Measurements from ENCODE around the gene TYMS. TPM values are rescaled to one million over a fixed set of nuclear protein-coding genes. Genes with fewer than 3 reads are reported as not detected.
"Not testable (repeated sequence)": the region's sequence is repeated elsewhere in the genome, so short reads cannot be mapped to it uniquely, and the experiment has no call there.

TYMS gene
- total RNA-seq, 1 donor from 2014 or later = 1.8 TPM

GRCh38 chr18:673317-673716 is 15.9 kb downstream of the TYMS start:
- DNase-seq (ENCODE audit: low spot score) (no peak), ATAC-seq (no peak)
- intact Hi-C loops (cut with DNase I) = no loop called here

- DNase-seq (ENCODE audit: low spot score) (no peak), ATAC-seq (no peak)
- intact Hi-C loops (cut with DNase I) = no loop called here
Measured at GRCh38 chr18:673769-674168, 16.3 kb downstream of the TYMS start.

GRCh38 chr18:675307-675706 is 17.9 kb downstream of the TYMS start:
- DNase-seq (ENCODE audit: low spot score) (no peak), ATAC-seq (no peak)
- intact Hi-C loops (cut with DNase I) = no loop called here

DNA sequence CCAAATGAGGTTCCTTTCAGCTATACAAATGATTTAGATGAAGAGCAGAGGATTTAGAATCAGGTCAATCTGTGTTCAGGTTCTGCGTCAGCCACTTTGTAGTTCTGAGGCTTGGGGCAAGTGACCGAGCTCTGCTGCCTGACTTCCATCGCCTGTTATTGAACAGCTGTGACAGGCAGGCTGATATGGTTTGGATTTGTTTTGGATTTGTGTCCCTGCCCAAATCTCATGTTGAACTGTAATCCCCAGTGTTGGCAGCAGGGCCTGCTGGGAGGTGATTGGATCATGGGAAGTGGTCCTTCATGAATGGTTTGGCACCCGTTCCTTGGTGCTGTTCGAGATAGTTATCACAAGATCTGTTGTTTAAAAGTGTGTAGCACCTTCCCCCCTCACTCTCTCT is 18.6 kb downstream of the TYMS start:
- intact Hi-C loops (cut with DNase I) = no loop called here
- DNase-seq (ENCODE audit: low spot score) (no peak), ATAC-seq (no peak)

DNA sequence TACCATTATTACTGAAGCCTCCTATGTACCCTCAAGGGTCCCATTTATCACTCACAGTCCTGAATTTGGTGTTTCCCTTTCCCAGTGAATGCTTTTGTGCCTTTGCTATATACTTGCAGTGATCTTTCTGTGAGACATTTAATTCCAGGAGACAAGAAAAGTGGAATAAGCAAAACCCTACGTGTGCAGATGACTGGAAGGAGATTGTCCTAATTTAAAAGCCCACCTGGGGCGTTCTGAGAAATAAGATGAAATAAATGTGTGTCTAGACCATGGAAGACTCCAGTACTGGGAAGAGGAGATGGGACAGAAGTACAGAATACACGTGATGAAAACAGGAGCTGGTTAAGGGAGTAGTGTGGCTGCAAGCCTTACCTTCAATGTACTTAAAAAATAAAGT is 19.3 kb downstream of the TYMS start:
- ATAC-seq (no peak), DNase-seq (ENCODE audit: low spot score) (no peak)
- intact Hi-C loops (cut with DNase I) = no loop called here

- intact Hi-C loops (cut with DNase I) = no loop called here
- no peak for DNase-seq (ENCODE audit: low spot score)
- ATAC-seq = no peak
Measured at GRCh38 chr18:677145-677544, 19.7 kb downstream of the TYMS start.

- intact Hi-C loops (cut with DNase I) = no loop called here
- ATAC-seq = no peak
- peak; percentile 21 for DNase-seq (ENCODE audit: low spot score)
Measured at GRCh38 chr18:677951-678381, 20.5 kb downstream of the TYMS start.

DNA sequence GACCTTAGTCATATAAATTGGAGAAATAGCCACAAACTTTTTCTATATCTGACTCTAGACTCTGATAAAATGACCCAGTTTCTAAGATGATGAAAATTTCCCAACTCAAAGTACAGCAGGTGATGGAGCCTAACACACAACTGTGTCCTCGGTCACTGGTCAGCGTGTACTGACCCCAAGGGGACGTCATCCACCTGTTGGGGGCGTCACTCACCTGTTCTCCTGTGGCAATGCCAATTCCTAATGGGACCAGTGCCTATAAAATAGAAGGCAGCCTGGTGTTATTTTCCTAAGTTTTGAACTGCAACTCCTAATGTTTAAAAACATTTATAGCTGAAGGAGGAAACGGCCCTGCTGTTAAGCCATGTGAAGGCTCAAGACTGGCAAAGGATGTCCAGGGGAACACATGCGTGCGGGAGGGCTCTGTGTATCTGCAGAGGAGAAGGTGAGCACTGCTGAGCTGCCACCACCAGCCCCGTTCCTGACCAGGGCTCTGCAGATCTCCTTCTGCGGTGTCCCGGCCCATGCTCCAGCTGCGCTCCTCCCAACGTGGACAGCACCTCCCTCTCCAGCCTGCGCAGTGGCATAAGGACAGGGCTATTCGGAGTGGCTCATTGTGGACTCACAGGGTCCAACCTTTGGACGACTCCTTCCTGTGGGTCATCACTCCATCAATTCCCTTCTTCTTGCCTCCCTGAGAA is 21.2 kb downstream of the TYMS start:
- peak; percentile 30 for DNase-seq (ENCODE audit: low spot score)
- no peak for ATAC-seq
- intact Hi-C loops (cut with DNase I) = no loop called here

- DNase-seq (ENCODE audit: low spot score) (no peak), ATAC-seq (no peak)
- intact Hi-C loops (cut with DNase I) = no loop called here
Measured at GRCh38 chr18:679516-679915, 22.1 kb downstream of the TYMS start.

DNA sequence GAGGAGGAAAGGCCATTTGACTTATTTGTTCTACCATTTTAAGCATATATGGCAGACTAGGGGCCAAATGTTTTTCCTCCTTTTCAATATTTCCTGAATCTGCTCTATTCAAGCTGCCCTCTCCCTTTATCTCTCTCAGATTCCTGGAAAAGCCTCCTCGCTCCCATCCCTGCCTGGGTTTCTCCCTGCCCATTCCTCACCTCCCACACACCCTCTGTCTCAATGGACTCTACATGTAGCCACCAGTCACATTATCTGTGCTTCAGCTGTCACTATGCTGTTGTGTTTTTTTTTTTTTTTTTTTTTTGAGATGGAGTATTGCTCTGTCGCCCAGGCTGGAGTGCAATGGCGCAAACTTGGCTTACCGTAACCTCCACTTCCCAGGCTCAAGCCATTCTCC is 22.9 kb downstream of the TYMS start:
- no peak for ATAC-seq
- intact Hi-C loops (cut with DNase I) = no loop called here

GRCh38 chr18:681985-682384 is 24.5 kb downstream of the TYMS start:
- DNase-seq (ENCODE audit: low spot score) (no peak), ATAC-seq (no peak)
- intact Hi-C loops (cut with DNase I) = no loop called here

More for the DNA sequence above, 22.9 kb downstream of the TYMS start:
- DNase-seq (ENCODE audit: low spot score) = no peak

GRCh38 chr18:682416-682815 is 25.0 kb downstream of the TYMS start:
- ATAC-seq; intact Hi-C loops (cut with DNase I); DNase-seq (ENCODE audit: low spot score): not testable (repeated sequence)

DNA sequence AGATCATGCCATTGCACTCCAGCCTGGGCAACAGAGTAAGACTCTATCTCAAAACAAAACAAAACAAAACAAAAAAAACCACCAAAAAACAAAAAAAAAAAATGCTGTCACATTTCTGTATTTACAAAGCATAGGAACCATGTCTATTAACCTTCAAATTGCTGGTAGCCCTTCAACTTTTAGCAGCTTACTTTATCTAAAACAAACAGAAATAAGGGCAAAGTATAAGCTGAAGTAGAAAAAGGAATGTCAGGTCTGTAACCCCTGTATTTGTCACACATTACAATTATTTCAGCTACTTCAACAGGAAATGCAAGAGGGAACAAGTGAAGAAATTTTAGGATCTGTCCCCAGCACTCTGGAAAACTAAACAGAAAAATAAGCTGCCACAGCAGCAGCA is 25.4 kb downstream of the TYMS start:
- DNase-seq (ENCODE audit: low spot score) = no peak
- intact Hi-C loops (cut with DNase I) = no loop called here
- no peak for ATAC-seq

DNA sequence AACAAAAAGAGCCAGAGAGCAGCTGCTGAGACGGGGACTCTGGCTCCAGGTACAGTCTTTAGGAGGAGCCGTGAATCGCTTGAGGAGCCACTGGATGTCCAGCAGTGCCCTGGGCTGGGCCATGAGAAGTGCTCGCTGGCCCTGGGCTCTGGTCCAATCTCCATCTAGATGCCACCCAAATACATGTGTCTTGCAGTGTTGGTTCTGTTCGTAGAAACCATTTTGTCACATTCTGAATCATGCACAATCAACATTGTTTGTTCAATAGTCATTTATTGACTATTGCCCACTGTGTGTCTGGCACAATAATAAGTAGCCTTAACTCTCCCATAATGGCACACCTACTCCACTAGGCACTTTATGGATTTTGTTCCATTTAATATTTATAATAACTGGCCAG is 26.1 kb downstream of the TYMS start:
- intact Hi-C loops (cut with DNase I) = no loop called here
- no peak for ATAC-seq

DNA sequence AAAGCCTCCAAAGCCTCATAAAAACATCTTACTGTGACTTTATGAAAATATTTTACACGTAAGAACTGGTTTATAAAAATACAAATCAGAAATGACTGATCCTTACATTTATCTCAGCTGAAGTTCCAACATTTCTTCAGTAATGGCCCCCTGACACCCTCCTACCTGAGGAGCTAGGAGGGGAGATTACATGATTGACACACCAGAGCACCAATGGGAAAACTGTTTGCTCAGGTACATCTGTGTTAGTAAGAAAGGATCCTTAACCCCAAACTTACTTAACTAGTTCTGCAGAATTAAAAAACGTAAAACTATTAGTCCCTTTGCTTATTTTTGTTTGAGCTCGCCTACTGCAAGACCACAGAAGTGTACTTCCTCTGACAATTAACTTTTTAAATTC is 28.0 kb downstream of the TYMS start:
- ATAC-seq (no peak), DNase-seq (ENCODE audit: low spot score) (no peak)
- intact Hi-C loops (cut with DNase I) = no loop called here

More for the DNA sequence above, 26.1 kb downstream of the TYMS start:
- DNase-seq (ENCODE audit: low spot score) = no peak

DNA sequence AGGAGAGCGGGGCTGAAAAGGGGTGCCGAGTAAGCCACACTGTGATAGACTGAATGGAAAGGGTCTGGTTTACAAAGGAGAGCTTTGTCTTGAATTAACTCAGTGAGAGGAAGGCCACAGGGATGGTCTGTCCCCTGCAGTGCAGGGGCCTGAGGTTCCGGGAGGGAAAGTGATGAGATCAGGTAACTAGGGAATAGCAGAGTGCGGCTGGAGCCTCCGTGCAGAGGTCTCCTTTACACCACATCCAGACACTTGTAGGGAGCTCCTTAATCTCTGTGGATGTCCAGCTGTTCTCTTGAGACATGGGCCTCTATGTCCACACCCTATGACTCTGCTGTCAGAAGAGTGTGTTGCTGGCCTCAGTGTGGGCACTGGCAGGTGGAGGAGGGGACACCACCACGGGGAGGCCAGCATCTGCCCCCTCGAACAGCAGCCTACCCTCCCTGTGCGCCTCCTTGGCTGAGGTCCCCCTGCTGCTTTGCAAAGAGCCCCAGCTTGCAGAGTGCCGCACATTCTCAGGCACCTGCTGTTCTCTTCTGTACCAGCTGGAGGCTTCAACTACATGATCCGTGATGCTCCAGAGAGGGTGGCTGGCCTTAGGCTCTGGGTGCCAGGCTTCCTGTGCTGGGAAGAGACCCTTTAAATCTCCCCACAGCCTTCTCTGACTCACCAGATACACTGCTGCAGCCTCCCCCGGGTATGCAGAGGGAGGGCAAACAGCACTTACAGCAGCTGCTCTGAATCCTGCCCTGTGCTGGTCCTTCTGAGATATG is 29.1 kb downstream of the TYMS start:
- ATAC-seq (peak; percentile 8), DNase-seq (ENCODE audit: low spot score) (no peak)
- intact Hi-C loops (cut with DNase I) = no loop called here

DNA sequence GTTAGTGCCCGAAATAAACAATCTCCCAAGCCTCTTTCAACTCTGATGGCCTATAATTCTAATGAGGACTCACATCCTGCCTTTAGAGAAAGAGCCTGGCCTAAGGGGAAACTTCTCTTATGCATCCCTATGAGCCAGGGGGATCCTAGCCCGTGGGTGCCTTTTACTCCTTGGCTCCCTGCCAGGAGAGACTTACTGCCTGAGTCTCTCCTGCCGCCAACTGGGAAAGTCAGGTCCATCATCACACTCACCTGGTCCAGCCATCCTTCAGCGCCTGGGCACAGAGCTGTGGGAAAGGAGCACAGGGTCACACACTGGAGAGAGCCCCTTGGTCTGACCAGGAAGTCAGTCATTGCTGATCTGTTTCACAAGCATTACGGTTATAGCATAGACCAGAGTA is 30.9 kb downstream of the TYMS start:
- no peak for DNase-seq (ENCODE audit: low spot score)
- ATAC-seq = no peak
- intact Hi-C loops (cut with DNase I) = no loop called here

DNA sequence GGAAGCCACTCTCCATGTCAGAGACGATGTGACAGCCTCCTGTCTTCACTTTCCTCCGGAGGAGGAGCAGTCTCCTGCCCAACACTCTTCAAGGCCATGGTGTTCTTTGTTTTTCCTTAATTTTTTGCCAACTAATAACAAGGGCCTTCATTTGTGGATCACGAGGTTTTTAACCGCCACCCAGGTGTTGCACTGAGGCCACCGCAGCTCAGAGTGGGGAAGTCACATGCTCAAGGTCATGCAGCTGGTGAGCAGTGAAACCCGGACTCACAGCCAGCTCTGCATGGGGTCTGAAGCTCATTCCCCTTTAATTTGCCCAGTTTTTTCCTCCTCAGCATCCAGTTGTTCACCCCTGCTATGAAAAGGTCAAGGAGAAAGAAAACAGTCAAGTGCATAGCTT is 35.4 kb downstream of the TYMS start:
- intact Hi-C loops (cut with DNase I) = no loop called here
- no peak for DNase-seq (ENCODE audit: low spot score)
- peak; percentile 17 for ATAC-seq

GRCh38 chr18:693466-694187 is 36.2 kb downstream of the TYMS start:
- intact Hi-C loops (cut with DNase I) = no loop called here
- DNase-seq (ENCODE audit: low spot score) (no peak), ATAC-seq (no peak)

DNA sequence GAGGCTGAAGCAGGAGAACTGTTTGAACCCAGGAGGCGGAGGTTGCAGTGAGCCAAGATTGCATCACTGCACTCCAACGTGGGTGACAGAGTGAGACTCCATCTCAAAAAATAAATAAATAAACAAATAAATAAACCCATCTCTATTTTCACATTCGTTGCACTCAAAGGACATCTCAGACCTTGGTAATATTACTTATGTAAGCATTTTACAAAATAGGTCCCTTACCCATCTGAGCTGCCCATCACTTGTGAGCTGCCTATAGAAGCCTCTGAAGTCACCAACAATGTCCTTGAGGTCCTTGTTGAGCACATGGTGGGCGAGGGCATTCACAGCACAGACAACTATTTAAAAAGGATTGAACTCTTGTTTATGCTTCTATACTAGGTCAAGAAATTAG is 39.6 kb downstream of the TYMS start:
- intact Hi-C loops (cut with DNase I) = no loop called here
- ATAC-seq (no peak), DNase-seq (ENCODE audit: low spot score) (no peak)

Measured in sciatic nerve (tissue), 2 donors.